Forelimb muscle (tissue), 1 donor: ENCODE data around the gene SOHLH2. TPM values are rescaled to one million over a fixed set of nuclear protein-coding genes. Genes with fewer than 3 reads are reported as not detected.

Experiments used
- DNase-seq: peaks from one replicate; pipeline ENCODE4 v3.0.0-alpha.2; 2013; ENCODE audit warnings: low read depth
- polyA plus RNA-seq: library from polyadenylated mRNA; unstranded; fragments of 120-200 nt; gene quantifications from one replicate; pipeline ENCODE4 v1.2.1, GENCODE V29; 2013; ENCODE audit not compliant: insufficient read length

The SOHLH2 gene, protein sequence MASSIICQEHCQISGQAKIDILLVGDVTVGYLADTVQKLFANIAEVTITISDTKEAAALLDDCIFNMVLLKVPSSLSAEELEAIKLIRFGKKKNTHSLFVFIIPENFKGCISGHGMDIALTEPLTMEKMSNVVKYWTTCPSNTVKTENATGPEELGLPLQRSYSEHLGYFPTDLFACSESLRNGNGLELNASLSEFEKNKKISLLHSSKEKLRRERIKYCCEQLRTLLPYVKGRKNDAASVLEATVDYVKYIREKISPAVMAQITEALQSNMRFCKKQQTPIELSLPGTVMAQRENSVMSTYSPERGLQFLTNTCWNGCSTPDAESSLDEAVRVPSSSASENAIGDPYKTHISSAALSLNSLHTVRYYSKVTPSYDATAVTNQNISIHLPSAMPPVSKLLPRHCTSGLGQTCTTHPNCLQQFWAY
- polyA plus RNA-seq, result 2.5 TPM

- DNase-seq, result no peak
Observed at GRCh38 chr13:36214163-36214921, at the start of gene SOHLH2. SOHLH2 (minus strand) TSS chr13:36214556; CDS start chr13:36214526, 30 bp downstream.

DNA sequence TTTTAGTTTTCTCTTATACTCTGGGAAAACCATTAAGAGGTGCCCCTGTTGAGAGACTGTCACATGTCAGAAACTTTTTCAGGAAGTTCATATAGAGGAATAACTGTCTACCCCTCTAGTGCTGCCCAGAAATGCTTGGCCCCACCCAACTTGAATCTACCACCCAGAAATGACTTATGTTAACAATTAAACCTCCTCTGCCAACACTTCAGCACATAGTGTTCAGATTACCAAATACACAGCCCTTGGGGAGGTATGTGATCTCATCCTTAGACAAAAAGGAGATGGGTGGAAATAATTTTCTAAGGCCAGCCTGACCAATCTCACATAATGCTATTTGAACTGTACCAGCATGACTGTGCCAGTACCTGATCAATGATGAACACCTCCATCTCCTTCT lies 47.6 kb upstream of the SOHLH2 start:
- DNase-seq, result no peak

- DNase-seq, result no peak
Observed at GRCh38 chr13:36261011-36261410, 46.7 kb upstream of the SOHLH2 start.

DNA sequence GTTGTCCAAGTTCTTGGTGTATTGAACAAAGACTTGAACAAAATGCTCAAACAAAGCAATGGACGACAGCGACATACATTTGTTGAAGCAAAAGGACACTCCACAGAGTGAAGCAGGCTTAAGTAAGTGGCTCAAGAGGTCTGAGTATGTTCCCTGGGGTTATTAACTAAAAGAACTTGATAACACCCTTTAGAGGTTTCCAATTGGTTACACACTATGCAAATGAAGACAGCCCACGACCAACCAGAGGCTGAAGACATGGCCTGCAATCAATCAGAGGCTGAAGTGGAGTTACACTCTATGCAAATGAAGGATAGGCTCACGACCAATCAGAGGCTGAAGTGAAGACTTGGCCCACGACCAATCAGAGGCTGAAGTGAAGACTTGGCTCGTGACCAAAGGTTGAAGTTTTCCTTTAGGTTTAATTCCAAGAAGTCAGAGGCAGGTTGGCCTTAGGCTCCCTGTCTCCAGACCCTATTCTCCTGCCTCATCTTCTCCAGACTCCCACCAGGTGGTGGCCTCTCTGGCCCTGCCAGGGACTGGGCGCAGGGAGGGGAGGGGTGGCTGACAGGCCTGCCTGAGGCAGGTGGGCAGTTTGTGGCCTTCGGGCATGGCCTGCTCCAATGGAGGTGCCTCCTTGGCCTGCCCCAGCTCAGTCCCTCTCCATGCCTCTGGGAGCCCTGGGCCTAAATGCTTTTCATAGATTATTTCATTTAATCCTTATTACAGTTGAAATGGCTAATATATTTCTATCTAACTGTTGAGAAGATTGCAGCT lies 45.2 kb upstream of the SOHLH2 start:
- DNase-seq, result no peak

DNA sequence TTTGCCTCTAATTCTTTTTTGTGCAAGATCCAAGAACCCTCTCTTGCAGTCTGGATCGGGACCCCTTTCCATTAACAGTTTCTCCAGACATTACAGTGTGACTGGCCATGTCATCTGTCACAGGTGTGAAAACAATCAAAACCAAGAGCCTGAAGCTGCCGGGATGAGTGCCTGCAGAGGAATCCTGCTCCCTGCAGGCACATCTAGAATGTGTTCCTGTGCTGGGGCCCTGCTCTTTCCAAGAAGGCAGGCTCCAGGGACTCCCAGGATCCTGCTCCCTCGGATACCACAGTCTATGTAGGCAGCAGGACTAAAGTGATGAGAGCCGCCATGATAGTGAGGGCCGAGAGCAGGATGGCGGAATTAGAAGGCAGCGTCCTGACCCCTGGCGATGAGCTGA lies 44.5 kb upstream of the SOHLH2 start:
- DNase-seq, result no peak

- DNase-seq, result no peak
Observed at GRCh38 chr13:36251526-36251925, 37.2 kb upstream of the SOHLH2 start.

DNA sequence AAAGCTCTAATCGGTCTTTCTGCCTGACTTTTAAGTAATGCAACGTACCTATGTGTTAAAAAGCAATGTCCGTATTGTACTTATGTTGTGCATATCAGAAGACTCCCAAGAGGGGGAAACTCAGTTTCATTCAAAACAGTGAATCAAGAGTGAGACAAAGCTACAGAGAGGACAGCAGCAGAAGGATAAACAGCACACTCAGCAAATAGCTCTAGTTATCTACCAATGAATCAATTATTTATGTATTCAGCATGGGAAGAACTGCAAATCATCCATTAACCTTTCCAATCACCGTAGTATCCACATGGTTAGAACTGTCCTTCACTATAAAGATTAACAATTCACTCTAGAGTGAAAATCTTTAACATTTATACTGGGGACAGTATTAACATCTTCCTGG lies 36.7 kb upstream of the SOHLH2 start:
- DNase-seq, result no peak

- DNase-seq, result no peak
Observed at GRCh38 chr13:36248700-36249099, 34.3 kb upstream of the SOHLH2 start.

DNA sequence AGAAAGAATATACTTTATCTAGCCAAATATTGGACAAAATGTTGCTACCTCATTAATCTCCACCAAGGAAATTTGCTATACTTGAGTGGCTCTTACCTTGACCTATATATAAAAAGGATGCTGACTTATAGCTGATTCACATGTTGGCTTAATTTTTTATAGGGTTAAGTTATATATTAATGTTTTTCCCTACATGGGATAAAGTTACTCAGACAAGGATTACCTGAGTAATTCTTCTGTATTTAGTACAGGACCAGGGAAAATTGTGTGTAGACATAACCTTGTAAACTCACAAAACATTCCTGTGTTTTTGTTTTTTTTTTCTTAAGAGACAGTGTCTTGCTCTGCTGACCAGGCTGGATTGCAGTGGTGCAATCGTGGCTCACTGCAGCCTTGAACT lies 30.6 kb upstream of the SOHLH2 start:
- no peak for DNase-seq

DNA sequence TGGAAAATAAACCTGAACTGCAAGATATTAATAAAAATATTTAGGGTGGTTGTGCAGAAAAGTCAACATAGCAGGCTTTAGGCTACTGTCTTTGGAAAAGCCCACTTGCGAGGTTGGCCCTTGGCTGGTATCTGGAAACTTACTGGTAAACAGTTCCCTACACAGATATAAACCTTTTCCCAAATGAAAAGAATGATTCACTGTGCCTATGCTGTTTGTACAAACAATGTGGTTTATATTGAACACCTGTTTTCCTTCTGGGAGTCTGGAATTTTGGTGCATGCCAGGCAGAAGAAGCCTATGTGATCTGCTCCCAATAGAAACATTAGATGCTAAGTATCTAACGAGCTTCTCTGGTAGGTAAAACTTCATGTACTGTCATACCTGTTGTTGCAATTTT lies 29.7 kb upstream of the SOHLH2 start:
- no peak for DNase-seq

GRCh38 chr13:36242761-36243160 lies 28.4 kb upstream of the SOHLH2 start:
- no peak for DNase-seq

DNA sequence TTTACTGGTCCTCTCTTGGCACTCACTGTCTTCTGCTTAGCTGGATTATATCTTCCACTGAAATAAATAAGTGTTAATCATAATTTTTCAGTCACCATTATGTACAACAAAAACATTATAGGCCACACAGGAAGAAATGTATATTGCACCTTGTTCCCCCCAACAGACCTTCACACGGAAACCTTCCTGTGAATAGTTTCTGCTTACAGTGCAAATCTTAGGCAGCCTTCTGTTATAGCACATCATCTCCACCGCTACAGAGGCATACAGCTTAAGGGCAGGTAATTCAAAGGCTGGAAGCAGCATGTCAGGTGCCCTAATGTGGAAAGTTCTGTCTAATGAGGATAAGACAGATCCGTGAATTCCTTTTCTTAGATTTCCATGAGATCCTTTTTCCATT lies 16.9 kb upstream of the SOHLH2 start:
- DNase-seq, result no peak

- no peak for DNase-seq
Observed at GRCh38 chr13:36224730-36225129, 10.4 kb upstream of the SOHLH2 start.

- DNase-seq, result no peak
Observed at GRCh38 chr13:36219883-36220282, 5.5 kb upstream of the SOHLH2 start.

DNA sequence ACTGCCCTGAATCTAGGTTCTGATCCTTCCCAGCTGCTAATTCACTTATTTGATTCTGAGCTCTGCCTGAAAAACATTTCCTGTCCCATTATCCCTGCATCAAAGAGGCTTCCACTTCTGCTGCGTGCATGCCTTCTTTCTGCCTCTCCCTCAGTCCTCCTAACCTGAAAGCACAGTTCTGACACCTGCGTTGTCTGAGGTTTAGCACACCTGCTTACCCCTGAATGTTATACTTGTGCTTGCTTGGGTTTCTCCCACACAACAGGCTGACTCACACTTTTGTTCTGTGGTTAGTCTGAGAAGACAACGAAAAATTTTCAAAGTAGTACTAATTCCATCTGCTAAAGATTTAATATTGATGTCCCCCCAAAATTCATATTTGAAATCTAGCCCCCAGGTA lies 3.1 kb upstream of the SOHLH2 start:
- no peak for DNase-seq

GRCh38 chr13:36212789-36213188 lies 1.6 kb downstream of the SOHLH2 start:
- no peak for DNase-seq

- no peak for DNase-seq
Observed at GRCh38 chr13:36211567-36211966, 2.8 kb downstream of the SOHLH2 start.

DNA sequence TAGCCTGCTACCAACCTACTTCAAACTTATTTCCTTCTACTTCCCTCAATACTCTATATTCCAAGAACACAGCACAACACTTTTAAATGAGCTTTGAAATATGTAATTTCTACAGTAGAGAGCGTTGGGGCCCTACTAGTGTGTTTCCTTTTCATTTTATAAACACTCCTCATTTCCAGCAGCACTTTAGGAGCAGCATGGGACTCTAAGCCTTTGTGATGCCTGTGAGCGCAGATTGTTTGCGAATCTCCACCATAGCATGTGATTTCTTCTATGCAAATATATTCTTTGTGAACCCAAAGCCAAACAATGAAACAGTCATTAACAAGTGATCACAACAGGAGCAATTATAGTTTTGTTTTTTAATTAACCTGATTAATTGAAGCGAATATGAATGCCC lies 3.6 kb downstream of the SOHLH2 start:
- DNase-seq, result no peak

DNA sequence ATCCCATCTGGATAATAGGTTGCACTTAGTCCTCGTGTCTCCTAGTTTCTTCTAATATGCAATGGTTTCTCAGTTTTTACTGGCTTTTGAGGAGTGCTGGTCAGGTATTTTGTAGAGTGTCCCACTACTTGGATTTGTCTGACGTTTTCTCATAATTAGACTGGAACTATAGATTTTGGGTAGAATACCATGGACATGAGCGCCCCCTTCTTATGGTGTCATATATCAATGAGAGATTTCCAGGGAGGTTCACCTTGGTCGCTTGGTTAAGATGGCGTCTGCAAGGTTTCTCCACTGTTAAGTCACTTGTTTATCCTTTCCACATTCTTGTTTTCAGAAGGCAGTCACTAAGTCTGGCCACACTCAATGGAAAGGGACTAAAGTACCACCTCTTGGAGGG lies 6.7 kb downstream of the SOHLH2 start:
- DNase-seq, result no peak

DNA sequence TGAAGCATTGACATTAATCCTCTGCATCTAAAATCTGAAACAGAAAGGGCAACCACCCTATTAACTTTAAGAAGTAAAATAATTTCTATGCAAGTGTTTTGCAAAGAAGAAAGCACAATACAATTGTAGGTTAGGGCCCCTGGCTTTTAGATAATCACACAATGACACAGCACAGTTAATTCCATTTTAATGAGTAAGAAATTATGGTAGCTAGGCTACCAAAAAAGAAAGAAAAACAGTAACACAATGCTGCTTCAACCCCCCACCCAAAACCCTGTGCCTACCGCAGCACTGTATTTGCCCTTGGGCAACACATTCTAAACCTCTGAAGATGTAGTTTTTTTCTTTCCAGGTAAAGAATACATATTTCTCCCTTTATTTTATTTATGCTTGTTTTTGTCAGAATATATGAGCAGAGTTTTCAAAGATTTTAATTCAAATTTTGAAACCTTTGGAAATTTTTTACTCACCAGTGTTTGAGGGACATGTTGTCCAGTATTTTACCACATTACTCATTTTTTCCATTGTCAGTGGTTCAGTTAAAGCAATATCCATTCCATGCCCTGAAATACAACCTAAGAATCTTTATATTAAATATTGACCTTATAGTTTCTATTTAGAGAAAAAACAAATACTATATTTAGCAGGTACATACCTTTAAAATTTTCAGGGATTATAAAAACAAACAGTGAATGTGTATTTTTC lies 21.1 kb downstream of the SOHLH2 start:
- no peak for DNase-seq

DNA sequence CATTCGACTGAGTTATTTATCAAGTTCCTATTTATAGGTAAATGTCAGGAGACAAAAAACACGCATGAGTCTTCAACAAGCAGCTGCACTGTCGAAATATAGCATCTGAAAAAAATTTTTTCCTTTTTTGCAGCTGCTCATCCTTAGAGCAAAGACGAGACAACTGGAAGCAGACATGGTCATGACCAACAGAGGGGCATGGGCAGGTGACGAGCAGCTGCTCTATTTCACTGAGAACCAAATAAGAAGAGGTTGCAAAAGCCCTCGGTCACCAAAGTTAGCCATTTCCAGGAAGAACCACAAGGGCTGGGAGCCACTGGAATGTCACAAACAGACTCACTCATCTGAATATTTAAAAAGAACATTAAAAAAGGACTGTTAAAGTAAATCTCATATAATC lies 22.2 kb downstream of the SOHLH2 start:
- no peak for DNase-seq

DNA sequence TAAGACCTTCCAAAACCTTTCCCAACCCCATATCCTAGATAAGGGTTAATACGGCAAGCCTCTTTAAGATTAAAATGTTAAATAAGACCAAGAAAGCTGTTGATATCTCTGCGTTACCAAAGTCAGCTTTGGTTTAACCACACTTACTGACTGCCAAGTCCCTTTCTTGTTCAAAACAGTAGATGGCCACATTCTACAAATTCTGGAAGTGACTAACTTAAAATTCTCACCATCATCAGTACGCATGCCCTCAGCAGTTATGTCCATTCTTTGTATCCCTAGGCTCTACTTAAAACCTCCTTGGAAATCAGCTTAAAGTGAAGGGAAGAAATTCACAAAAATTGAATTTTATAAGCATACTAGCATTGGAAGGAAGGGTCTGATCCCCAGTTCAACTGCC lies 23.6 kb downstream of the SOHLH2 start:
- DNase-seq, result no peak
